Smooth muscle cell (in vitro differentiated cells): ENCODE measurements around the gene PCDH1. TPM values are rescaled to one million over a fixed set of nuclear protein-coding genes. Genes with fewer than 3 reads are reported as not detected.

Experiments
- DNase-seq: peaks from one replicate; lab custom pipeline; 2025; ENCODE audit not compliant: unreplicated experiment; lab: John Stamatoyannopoulos, UW
- H2AFZ ChIP-seq: fragments of 200-600 bp; sonication (generic); 2 replicates; pipeline ENCODE4 v1.6.0; 2016; ENCODE audit warnings: antibody characterized with exemption, low read depth, mild to moderate bottlenecking
- H3F3A ChIP-seq: fragments of 200-600 bp; sonication (generic); 2 replicates; pipeline ENCODE4 v1.6.0; 2017; ENCODE audit warnings: antibody characterized with exemption, low read depth
- H3K27ac ChIP-seq: fragments of 200-600 bp; sonication (generic); 2 replicates; pipeline ENCODE4 v1.5.1; 2016; ENCODE audit warnings: low read depth, mild to moderate bottlenecking
- H3K27me3 ChIP-seq: fragments of 200-600 bp; sonication (generic); 2 replicates; pipeline ENCODE4 v1.6.1; 2016; ENCODE audit warnings: low read depth, mild to moderate bottlenecking
- H3K36me3 ChIP-seq: fragments of 200-600 bp; sonication (generic); 2 replicates; pipeline ENCODE4 v1.5.1; 2016; ENCODE audit warnings: low read depth
- H3K4me1 ChIP-seq: fragments of 200-600 bp; sonication (generic); 2 replicates; pipeline ENCODE4 v1.5.1; 2016; ENCODE audit warnings: low read depth
- H3K4me2 ChIP-seq: fragments of 200-600 bp; sonication (generic); 2 replicates; pipeline ENCODE4 v1.6.0; 2016; ENCODE audit warnings: mild to moderate bottlenecking
- H3K4me3 ChIP-seq: fragments of 200-600 bp; sonication (generic); 2 replicates; pipeline ENCODE4 v1.5.1; 2016; ENCODE audit warnings: mild to moderate bottlenecking
- H3K79me2 ChIP-seq: fragments of 200-600 bp; sonication (generic); 2 replicates; pipeline ENCODE4 v1.6.0; 2016; ENCODE audit warnings: low read depth, mild to moderate bottlenecking
- H3K9ac ChIP-seq: fragments of 200-600 bp; sonication (generic); 2 replicates; pipeline ENCODE4 v1.6.0; 2016; ENCODE audit warnings: low read depth
- H3K9me3 ChIP-seq: fragments of 200-600 bp; sonication (generic); replicated peaks from 2 replicates; pipeline ENCODE4 v1.5.1; 2016; ENCODE audit warnings: low read depth
- H4K20me1 ChIP-seq: fragments of 200-600 bp; sonication (generic); 2 replicates; pipeline ENCODE4 v1.6.0; 2016; ENCODE audit warnings: low read depth
- WGBS: methylation state at CpG from one replicate; pipeline ENCODE4 v1.1.7; 2016; ENCODE audit warnings: low lambda C conversion rate; 5-methylcytosine and 5-hydroxymethylcytosine counted together
- polyA plus RNA-seq: library from polyadenylated mRNA; unstranded; fragments of >200 nt; fragmentation: Nextera tagmentation; extraction: Ambion mirVana; gene quantifications from 2 replicates; pipeline ENCODE4 v1.2.1, GENCODE V29; 2016
- total RNA-seq: library from RNA; depleted of rRNA; stranded (reverse); fragments of >200 nt; gene quantifications from 2 replicates; pipeline ENCODE4 v1.2.3, GENCODE V29; 2014
- TF ChIP-seq, protein P1 (sequence below): fragments of 200-600 bp; sonication (generic); IDR thresholded peaks from 2 replicates; pipeline ENCODE4 v1.5.1; 2017; ENCODE audit warnings: borderline replicate concordance, mild to moderate bottlenecking, antibody characterized with exemption; ENCODE audit not compliant: insufficient read depth, poor library complexity, severe bottlenecking

The PCDH1 gene
- total and polyA plus RNA-seq, 2 experiments from 2014 or later = 2.5 to 14.7 TPM

DNA sequence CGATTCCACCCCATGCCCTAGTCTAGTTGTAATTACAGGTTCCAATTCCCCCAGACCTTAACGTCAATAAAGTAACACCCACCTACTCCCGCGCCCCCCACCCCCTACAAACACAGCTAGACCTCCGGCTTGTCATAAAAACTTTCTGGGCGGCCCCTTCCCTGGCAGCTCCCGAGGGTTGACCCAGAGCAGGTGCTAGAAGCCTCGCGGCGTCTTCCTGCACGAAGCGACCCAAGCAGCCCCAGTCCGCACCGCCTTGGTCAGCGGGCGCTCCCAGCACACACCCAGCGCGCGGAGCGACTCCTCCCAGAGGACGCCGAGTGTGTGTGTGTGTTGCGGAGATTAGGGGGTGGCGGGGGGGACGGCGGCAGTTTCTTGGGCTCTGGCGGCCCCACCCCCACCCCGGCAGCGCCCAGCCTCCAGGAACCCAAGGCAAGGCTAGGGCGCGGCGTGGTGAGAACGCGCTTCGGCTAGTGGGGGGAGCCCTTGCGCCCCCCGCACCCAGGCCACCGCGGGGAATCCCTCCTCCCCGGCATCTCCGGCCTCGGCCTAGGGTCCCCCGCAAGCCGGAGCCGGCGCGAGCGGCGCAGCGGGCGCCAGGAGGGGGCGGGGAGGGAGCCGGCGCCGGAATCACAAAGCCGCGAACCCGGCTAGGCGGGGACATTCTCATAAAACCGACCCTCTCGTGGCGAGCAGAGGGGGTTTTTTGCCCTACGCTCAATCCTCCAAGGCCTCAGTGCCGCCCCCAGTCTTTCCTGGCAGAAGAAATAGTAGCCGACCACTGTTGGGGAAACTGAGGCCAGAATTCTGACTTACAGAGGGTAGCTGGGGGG, 2.2 kb downstream of the PCDH1 start:
- H3K4me1 ChIP-seq = peaks cover 51% of the 10 kb centered on the region
- peak overlapping the region; percentile 97 for H3K4me2 ChIP-seq
- TF ChIP-seq, protein P1, sequence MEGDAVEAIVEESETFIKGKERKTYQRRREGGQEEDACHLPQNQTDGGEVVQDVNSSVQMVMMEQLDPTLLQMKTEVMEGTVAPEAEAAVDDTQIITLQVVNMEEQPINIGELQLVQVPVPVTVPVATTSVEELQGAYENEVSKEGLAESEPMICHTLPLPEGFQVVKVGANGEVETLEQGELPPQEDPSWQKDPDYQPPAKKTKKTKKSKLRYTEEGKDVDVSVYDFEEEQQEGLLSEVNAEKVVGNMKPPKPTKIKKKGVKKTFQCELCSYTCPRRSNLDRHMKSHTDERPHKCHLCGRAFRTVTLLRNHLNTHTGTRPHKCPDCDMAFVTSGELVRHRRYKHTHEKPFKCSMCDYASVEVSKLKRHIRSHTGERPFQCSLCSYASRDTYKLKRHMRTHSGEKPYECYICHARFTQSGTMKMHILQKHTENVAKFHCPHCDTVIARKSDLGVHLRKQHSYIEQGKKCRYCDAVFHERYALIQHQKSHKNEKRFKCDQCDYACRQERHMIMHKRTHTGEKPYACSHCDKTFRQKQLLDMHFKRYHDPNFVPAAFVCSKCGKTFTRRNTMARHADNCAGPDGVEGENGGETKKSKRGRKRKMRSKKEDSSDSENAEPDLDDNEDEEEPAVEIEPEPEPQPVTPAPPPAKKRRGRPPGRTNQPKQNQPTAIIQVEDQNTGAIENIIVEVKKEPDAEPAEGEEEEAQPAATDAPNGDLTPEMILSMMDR = no peak
- H3K27me3 ChIP-seq = peaks cover 58% of the 10 kb centered on the region
- no peaks in the 10 kb centered on the region for H3K36me3 ChIP-seq
- no peak overlapping the region for H3K27ac ChIP-seq
- H2AFZ ChIP-seq = no peak overlapping the region
- no peaks in the 10 kb centered on the region for H3K79me2 ChIP-seq
- no peak overlapping the region for H3K9ac ChIP-seq
- H3F3A ChIP-seq = no peaks in the 10 kb centered on the region
- H4K20me1 ChIP-seq = no peaks in the 10 kb centered on the region
- H3K4me3 ChIP-seq = peak overlapping the region; percentile 67
- H3K9me3 ChIP-seq = no peaks in the 10 kb centered on the region
- WGBS = 2% methylated on average over 49 of the region's 65 CpGs
- DNase-seq = no peak

- DNase-seq = no peak
- Histone ChIP-seq H3K9ac (no peak overlapping the region), H3F3A (no peaks in the 10 kb centered on the region), H4K20me1 (no peaks in the 10 kb centered on the region), H2AFZ (no peak overlapping the region), H3K79me2 (no peaks in the 10 kb centered on the region), H3K27ac (no peak overlapping the region), H3K4me1 (peaks cover 49% of the 10 kb centered on the region), H3K9me3 (no peaks in the 10 kb centered on the region), H3K36me3 (no peaks in the 10 kb centered on the region), H3K4me2 (peak overlapping the region; percentile 97), H3K27me3 (peaks cover 58% of the 10 kb centered on the region), H3K4me3 (peak overlapping the region; percentile 67)
- WGBS = 28% methylated on average over 8 of the region's 9 CpGs
- TF ChIP-seq, protein P1 = no peak
Observed at GRCh38 chr5:141875022-141875740, 3.0 kb downstream of the PCDH1 start.

DNA sequence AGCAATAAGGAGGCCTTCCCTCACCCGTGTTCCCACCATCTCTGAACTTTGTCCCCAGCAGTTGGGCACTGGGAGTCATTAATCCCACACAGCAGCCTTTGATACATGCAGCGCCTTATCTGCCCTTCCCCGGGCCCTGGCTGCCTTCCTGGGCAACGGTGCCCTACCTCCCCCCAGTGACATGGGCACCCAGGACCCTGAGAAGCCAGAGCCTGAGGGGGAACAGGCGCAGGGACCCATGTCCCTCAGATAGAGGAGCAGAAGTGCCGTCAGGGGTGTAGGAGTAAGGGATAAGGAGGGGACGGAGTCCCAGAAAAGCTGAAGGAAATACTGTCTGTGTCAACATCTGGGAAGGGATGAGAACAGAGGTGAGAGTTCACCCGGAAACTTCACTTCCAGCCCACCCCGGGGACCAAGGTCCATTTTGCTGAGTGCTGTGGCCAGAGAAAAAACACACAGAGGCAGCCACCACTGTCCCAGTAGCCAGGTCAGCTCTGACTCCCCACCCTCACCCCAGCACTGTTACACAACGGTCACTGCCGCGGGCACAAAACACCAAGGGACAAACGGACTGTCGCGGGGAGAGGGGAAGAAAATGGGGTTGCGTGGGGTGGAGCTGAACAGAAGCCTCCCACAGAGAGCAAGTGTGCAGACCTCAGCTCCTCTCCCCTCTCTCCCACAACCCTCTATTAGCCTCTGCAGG, 3.8 kb downstream of the PCDH1 start:
- WGBS = 67% methylated on average over 16 of the region's 16 CpGs
- Histone ChIP-seq H2AFZ (no peak overlapping the region), H3K4me2 (no peak overlapping the region), H3K4me1 (peaks cover 42% of the 10 kb centered on the region), H3K27me3 (peaks cover 56% of the 10 kb centered on the region), H3K4me3 (no peak overlapping the region), H3K27ac (no peak overlapping the region), H3K36me3 (no peaks in the 10 kb centered on the region), H4K20me1 (no peaks in the 10 kb centered on the region), H3K79me2 (no peaks in the 10 kb centered on the region), H3K9ac (no peak overlapping the region), H3K9me3 (no peaks in the 10 kb centered on the region), H3F3A (no peaks in the 10 kb centered on the region)
- DNase-seq = no peak
- TF ChIP-seq, protein P1 = no peak
